ENCODE results near the gene HUNK.
"Not testable (repeated sequence)": the region's sequence is repeated elsewhere in the genome, so short reads cannot be mapped to it uniquely, and the experiment has no call there.

The HUNK gene

DNA sequence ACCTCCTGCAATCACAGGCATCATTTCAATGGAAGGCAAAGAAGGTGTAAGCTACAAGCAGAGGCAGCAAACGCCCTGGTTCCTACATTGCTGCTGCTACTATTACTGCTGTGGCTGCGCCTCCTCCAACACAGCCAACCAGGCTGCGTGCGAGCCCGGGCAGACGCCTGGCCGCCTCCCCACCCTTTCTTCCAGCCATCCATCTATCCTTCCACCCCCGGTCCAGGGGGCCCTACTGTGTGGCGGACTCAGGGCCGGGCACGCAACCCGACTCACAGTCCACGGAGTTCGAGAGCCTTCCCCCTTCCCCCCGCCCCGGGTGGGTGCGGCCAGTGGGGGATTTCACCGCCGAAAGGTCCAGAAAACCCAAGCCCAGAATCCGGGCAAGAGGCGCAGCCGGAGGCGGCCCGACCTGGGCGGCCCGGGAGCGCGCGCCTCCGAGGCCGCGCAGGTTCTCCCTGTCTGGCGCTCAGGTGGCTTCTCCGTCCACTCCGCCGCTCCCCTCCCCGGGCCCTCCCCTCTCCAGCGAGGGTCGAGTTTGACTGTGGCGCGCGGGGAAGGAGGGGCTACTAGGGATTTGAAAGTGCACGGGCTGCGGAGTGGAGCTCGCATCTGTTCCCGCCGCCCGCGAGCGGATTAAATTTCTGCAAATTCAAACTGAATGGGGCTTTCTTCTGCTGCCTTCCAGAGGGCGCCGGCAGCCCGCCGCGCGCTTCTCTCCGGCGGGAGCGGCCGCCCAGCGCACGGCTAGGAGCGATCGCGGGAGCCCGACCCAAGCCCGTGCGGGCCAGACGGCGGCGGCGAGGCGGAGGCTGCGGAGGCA lies at the start of gene HUNK:
Gene HUNK (plus strand): TSS at position 569 of the 823 bp plus-strand sequence. CDS start 655 bp downstream, outside the sequence.
- no peak for DNase-seq (ENCODE audit: low read depth)

GRCh38 chr21:31829736-31830472 lies 42.9 kb upstream of the HUNK start:
- no peak for DNase-seq (ENCODE audit: low read depth)

GRCh38 chr21:31830701-31831100 lies 42.1 kb upstream of the HUNK start:
- no peak for DNase-seq (ENCODE audit: low read depth)

DNA sequence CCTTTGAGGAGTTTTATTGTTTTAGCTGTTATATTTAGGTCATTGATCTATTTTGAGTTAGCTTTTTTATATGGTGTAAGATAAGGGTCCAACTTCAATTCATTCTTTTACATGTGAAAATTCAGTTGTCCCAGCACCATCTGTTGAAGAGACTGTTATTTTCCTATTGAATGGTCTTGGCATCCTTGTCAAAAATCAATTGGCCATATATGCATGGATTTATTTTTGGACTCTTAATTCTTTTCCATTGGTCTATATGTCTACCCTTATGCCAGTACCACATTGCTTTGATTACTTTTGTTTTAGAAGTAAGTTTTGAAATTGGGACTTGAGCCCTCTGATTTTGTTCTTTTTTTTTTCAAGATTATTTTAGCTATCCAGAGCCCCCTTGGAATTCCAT lies 35.8 kb upstream of the HUNK start:
- DNase-seq (ENCODE audit: low read depth), result no peak

GRCh38 chr21:31837618-31838390 lies 35.0 kb upstream of the HUNK start:
- no peak for DNase-seq (ENCODE audit: low read depth)

- DNase-seq (ENCODE audit: low read depth), result no peak
Measured at GRCh38 chr21:31838586-31839355, 34.0 kb upstream of the HUNK start.

DNA sequence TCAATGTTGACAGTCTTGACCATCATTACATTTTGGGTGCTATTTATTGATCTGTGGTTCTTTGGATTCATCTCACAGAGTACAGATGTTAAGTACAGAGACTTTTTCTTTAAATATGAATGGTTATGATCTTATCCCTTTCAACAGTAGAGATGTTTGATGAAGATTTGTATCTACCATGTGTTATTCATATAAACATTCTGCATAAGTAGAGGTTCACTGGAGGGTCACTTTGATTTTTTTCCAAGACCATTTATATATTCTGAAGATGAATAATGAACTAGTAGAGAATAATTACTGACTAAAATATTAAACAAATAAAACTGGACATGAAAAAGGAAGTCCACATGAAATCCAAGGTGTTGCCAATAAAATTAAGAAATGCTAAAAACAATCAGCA lies 28.6 kb upstream of the HUNK start:
- no peak for DNase-seq (ENCODE audit: low read depth)

DNA sequence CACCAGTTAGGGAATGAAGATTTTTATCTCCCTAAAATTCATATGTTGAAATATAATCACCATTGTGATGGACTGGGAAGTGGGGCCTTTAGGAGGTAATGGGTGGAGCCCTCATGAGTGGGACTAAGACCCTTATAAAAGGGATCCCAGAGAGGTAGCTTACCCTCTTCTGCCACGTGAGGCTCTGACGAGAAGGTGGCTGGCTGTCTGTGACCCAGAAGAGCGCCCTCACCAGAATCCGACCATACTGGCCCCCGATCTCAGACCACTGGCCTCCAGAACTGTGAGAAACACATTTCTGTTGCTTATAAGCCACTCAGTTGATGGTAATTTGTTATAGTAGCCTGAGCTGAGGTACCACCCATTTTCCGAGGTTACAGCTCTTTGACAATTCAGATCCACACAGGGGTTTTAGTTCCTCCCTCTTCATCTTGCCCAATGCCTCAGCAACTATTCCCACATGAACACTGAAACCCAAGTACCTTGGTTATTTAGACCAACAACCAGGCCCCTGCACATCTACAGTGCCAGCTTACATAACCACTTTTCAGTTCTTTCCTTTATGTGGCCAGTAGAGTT lies 27.6 kb upstream of the HUNK start:
- no peak for DNase-seq (ENCODE audit: low read depth)

- DNase-seq (ENCODE audit: low read depth), result no peak
Measured at GRCh38 chr21:31846690-31847089, 26.1 kb upstream of the HUNK start.

GRCh38 chr21:31847761-31848160 lies 25.1 kb upstream of the HUNK start:
- DNase-seq (ENCODE audit: low read depth), result no peak

- no peak for DNase-seq (ENCODE audit: low read depth)
Measured at GRCh38 chr21:31848326-31848985, 24.4 kb upstream of the HUNK start.

- DNase-seq (ENCODE audit: low read depth), result no peak
Measured at GRCh38 chr21:31850886-31851285, 21.9 kb upstream of the HUNK start.

- DNase-seq (ENCODE audit: low read depth), result no peak
Measured at GRCh38 chr21:31855180-31855579, 17.6 kb upstream of the HUNK start.

DNA sequence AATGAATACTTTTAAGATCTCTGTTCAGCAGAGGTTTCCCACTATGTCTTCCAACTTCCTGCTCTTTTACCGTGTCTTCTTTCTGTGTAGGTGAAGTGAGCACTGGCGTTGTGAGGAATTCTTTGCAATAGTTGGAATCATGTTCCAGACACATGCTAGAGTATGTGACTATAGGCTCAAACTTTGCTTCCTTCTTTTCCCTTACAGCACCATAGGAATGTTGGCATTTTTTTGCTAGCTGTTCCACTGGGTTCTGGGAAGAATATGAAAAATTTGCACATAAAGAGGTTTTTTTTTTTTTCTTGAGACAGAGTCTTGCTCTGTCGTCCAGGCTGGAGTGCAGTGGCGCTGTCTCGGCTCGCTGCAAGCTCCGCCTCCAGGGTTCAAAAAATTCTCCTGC lies 15.7 kb upstream of the HUNK start:
- DNase-seq (ENCODE audit: low read depth), result no peak

GRCh38 chr21:31857631-31858030 lies 15.2 kb upstream of the HUNK start:
- not testable (repeated sequence) for DNase-seq (ENCODE audit: low read depth)

GRCh38 chr21:31860851-31861250 lies 12.0 kb upstream of the HUNK start:
- no peak for DNase-seq (ENCODE audit: low read depth)

GRCh38 chr21:31862078-31862477 lies 10.7 kb upstream of the HUNK start:
- no peak for DNase-seq (ENCODE audit: low read depth)

DNA sequence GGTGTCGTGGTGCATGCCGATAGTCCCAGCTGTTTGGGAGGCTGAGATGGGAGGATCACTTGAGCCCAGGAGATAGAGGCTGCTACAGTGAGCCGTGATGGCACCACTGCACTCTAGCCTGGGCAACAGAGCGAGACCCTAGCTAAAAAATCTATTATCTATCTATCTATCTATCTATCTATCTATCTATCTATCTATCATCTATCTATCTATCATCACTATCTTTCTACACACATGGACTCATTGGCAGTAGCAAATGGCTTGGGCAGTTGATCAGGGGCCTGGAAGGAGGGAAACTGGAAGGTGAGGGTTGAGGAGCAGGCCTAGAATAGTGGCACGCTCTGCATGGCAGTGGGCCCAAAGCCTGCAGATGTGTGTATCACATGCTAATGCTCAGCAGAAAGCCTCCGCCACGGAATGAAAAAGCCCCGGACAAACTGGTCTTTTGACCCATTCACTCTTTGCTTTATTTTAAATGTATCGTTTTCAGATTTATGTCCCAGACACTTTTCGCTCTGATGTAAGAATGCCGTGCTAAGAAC lies 7.3 kb upstream of the HUNK start:
- no peak for DNase-seq (ENCODE audit: low read depth)

DNA sequence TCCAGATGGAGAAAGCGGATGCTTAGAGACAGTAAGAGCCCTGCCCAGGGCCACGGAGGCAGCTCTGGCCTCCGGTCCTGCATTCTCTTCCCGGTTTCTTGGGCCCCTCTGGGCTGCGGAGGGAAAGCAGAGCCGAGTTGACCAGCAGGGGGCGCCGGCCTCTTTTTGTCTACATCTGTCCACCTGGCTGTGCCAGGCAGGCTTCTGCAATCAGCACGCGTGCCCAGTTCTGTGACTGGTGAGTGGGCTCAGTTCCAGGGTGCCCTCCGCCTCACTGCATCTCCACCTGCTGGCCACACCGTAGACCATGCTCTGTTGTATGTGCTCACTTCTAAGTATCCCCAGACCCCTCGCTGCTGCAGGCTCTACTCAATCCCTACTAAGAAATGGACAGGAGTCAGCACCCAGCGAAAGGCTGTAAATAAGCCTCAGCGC lies 6.7 kb upstream of the HUNK start:
- peak; percentile 59 for DNase-seq (ENCODE audit: low read depth)

DNA sequence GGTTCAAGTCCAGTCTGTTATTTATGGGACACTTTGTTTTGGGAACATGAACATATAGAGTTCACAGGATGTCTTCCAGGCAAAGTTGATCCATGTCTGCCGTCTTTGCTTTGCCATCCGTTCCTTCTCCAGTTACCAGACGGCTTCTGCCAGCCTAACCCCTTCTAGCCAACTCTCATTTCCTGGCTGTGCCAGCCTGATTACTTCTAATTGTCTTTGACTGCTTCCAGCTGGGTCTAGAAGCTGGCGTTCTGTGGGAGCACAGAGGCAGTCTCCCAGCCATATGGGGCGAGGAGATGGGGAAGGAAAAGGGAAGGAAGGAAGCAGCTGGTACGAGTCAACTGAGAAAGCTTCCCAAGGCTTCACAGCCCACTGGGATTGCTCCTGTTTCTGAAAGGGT lies 3.1 kb upstream of the HUNK start:
- no peak for DNase-seq (ENCODE audit: low read depth)
